Mucosa of stomach (tissue), 1 donor: Measurements from ENCODE around the gene XAB2.

Experiments
- H3K27me3 ChIP-seq: one replicate; pipeline ENCODE4 v1.7.0; 2013; ENCODE audit warnings: mild to moderate bottlenecking, low read length; ENCODE audit not compliant: control insufficient read depth, insufficient read depth
- H3K36me3 ChIP-seq: one replicate; pipeline ENCODE4 v1.7.0; 2013; ENCODE audit warnings: low read length; ENCODE audit not compliant: control insufficient read depth, insufficient read depth
- H3K4me1 ChIP-seq: one replicate; pipeline ENCODE4 v1.7.0; 2013; ENCODE audit warnings: mild to moderate bottlenecking, low read length; ENCODE audit not compliant: control insufficient read depth, insufficient read depth
- H3K4me3 ChIP-seq: one replicate; pipeline ENCODE4 v1.7.0; 2013; ENCODE audit warnings: low read length
- H3K9ac ChIP-seq: one replicate; pipeline ENCODE4 v1.7.0; 2013; ENCODE audit warnings: mild to moderate bottlenecking, low read length, moderate library complexity
- H3K9me3 ChIP-seq: one replicate; pipeline ENCODE4 v1.7.0; 2013; ENCODE audit warnings: mild to moderate bottlenecking, low read length, moderate library complexity; ENCODE audit not compliant: control insufficient read depth
- donor health status: Pancreatic carcinoma.

XAB2 gene

GRCh38 chr19:7663706-7664105, 34.4 kb upstream of the XAB2 start:
- H3K4me3 ChIP-seq, result no peak overlapping the region
- no peaks in the 10 kb centered on the region for H3K9me3 ChIP-seq
- H3K36me3 ChIP-seq, result no peaks in the 10 kb centered on the region
- H3K9ac ChIP-seq, result no peak overlapping the region
- no peaks in the 10 kb centered on the region for H3K4me1 ChIP-seq
- no peaks in the 10 kb centered on the region for H3K27me3 ChIP-seq

- H3K36me3 ChIP-seq, result no peaks in the 10 kb centered on the region
- H3K4me3 ChIP-seq, result no peak overlapping the region
- no peaks in the 10 kb centered on the region for H3K4me1 ChIP-seq
- no peaks in the 10 kb centered on the region for H3K9me3 ChIP-seq
- H3K9ac ChIP-seq, result no peak overlapping the region
- peaks cover 3% of the 10 kb centered on the region for H3K27me3 ChIP-seq
Measured at GRCh38 chr19:7662657-7663056, 33.3 kb upstream of the XAB2 start.

- Histone ChIP-seq H3K4me3 (no peak overlapping the region), H3K9me3 (no peaks in the 10 kb centered on the region), H3K27me3 (peaks cover 3% of the 10 kb centered on the region), H3K4me1 (no peaks in the 10 kb centered on the region), H3K9ac (no peak overlapping the region), H3K36me3 (no peaks in the 10 kb centered on the region)
Measured at GRCh38 chr19:7661744-7662538, 32.6 kb upstream of the XAB2 start.

- Histone ChIP-seq H3K9me3 (no peaks in the 10 kb centered on the region), H3K36me3 (no peaks in the 10 kb centered on the region), H3K27me3 (peaks cover 3% of the 10 kb centered on the region), H3K9ac (no peak overlapping the region), H3K4me3 (no peak overlapping the region), H3K4me1 (no peaks in the 10 kb centered on the region)
Measured at GRCh38 chr19:7658219-7658686, 28.9 kb upstream of the XAB2 start.

- Histone ChIP-seq H3K4me1 (peaks cover 4% of the 10 kb centered on the region), H3K9me3 (no peaks in the 10 kb centered on the region), H3K9ac (no peak overlapping the region), H3K4me3 (no peak overlapping the region), H3K27me3 (peaks cover 3% of the 10 kb centered on the region), H3K36me3 (no peaks in the 10 kb centered on the region)
Measured at GRCh38 chr19:7657131-7657751, 27.9 kb upstream of the XAB2 start.

GRCh38 chr19:7655581-7655980, 26.2 kb upstream of the XAB2 start:
- no peaks in the 10 kb centered on the region for H3K9me3 ChIP-seq
- no peak overlapping the region for H3K9ac ChIP-seq
- H3K27me3 ChIP-seq, result peaks cover 3% of the 10 kb centered on the region
- H3K4me3 ChIP-seq, result no peak overlapping the region
- H3K36me3 ChIP-seq, result no peaks in the 10 kb centered on the region
- peaks cover 7% of the 10 kb centered on the region for H3K4me1 ChIP-seq

GRCh38 chr19:7654401-7654800, 25.1 kb upstream of the XAB2 start:
- H3K4me1 ChIP-seq, result peaks cover 7% of the 10 kb centered on the region
- no peaks in the 10 kb centered on the region for H3K36me3 ChIP-seq
- no peaks in the 10 kb centered on the region for H3K9me3 ChIP-seq
- H3K9ac ChIP-seq, result no peak overlapping the region
- H3K4me3 ChIP-seq, result no peak overlapping the region
- H3K27me3 ChIP-seq, result peaks cover 3% of the 10 kb centered on the region

GRCh38 chr19:7652061-7652641, 22.8 kb upstream of the XAB2 start:
- Histone ChIP-seq H3K9me3 (no peaks in the 10 kb centered on the region), H3K4me1 (peaks cover 7% of the 10 kb centered on the region), H3K9ac (peak overlapping the region; percentile 51), H3K4me3 (no peak overlapping the region), H3K36me3 (no peaks in the 10 kb centered on the region), H3K27me3 (no peaks in the 10 kb centered on the region)

- Histone ChIP-seq H3K4me1 (peaks cover 7% of the 10 kb centered on the region), H3K9me3 (no peaks in the 10 kb centered on the region), H3K36me3 (no peaks in the 10 kb centered on the region), H3K27me3 (no peaks in the 10 kb centered on the region), H3K9ac (no peak overlapping the region), H3K4me3 (no peak overlapping the region)
Measured at GRCh38 chr19:7650148-7650547, 20.8 kb upstream of the XAB2 start.

- H3K4me1 ChIP-seq, result peaks cover 7% of the 10 kb centered on the region
- H3K9ac ChIP-seq, result no peak overlapping the region
- no peaks in the 10 kb centered on the region for H3K9me3 ChIP-seq
- H3K4me3 ChIP-seq, result no peak overlapping the region
- H3K36me3 ChIP-seq, result no peaks in the 10 kb centered on the region
- H3K27me3 ChIP-seq, result no peaks in the 10 kb centered on the region
Measured at GRCh38 chr19:7648265-7649014, 19.1 kb upstream of the XAB2 start.

- Histone ChIP-seq H3K27me3 (no peaks in the 10 kb centered on the region), H3K36me3 (no peaks in the 10 kb centered on the region)
Measured at GRCh38 chr19:7647156-7647555, 17.8 kb upstream of the XAB2 start.

GRCh38 chr19:7646426-7646700, 17.0 kb upstream of the XAB2 start:
- no peaks in the 10 kb centered on the region for H3K36me3 ChIP-seq
- H3K4me3 ChIP-seq, result no peak overlapping the region
- no peaks in the 10 kb centered on the region for H3K4me1 ChIP-seq
- H3K9me3 ChIP-seq, result no peaks in the 10 kb centered on the region
- no peak overlapping the region for H3K9ac ChIP-seq
- no peaks in the 10 kb centered on the region for H3K27me3 ChIP-seq

More at GRCh38 chr19:7647156-7647555, 17.8 kb upstream of the XAB2 start:
- Histone ChIP-seq H3K9ac (no peak overlapping the region), H3K4me3 (no peak overlapping the region), H3K9me3 (no peaks in the 10 kb centered on the region), H3K4me1 (peaks cover 3% of the 10 kb centered on the region)
